Mucosa of gallbladder (tissue), 1 donor: ENCODE results near the gene MLLT10. TPM values are rescaled to one million over a fixed set of nuclear protein-coding genes. Genes with fewer than 3 reads are reported as not detected.

Source experiments
- DNase-seq: peaks from one replicate; pipeline ENCODE4 v3.0.0-alpha.2; 2020; ENCODE audit warnings: low spot score
- total RNA-seq: library from RNA; stranded (reverse); gene quantifications from one replicate; pipeline ENCODE4 v1.2.1, GENCODE V29; 2021
- donor health status: DM: no; HTN: no; CAD: no.

The MLLT10 gene
- total RNA-seq, 1 donor from 2014 or later = 33.0 TPM

GRCh38 chr10:21791276-21791675 is 257.2 kb downstream of the MLLT10 start:
- no peak for DNase-seq

Other genes with a start within 250 kb of the MLLT10 start
- 1.2 TPM for gene SKIDA1, start 8.6 kb upstream of the MLLT10 start, total RNA-seq